K562 (cell line): ENCODE results near the gene UCKL1. TPM values are rescaled to one million over a fixed set of nuclear protein-coding genes. Genes with fewer than 3 reads are reported as not detected.

Source experiments
- C11orf30 ChIP-seq: fragments of 450-650 bp; IDR thresholded peaks from 2 replicates; pipeline ENCODE4 v1.6.1; 2016; ENCODE audit warnings: low read depth, mild to moderate bottlenecking
- CAMTA2 ChIP-seq: fragments of 250-450 bp; sonication (Bioruptor Pico); conservative IDR thresholded peaks from 2 replicates; pipeline ENCODE4 v1.5.1; 2022
- CHD1 ChIP-seq: fragments of 200-600 bp; sonication (generic); IDR thresholded peaks from one replicate; pipeline ENCODE4 v1.6.1; 2012; ENCODE audit warnings: mild to moderate bottlenecking, moderate library complexity, low read length, inconsistent platforms
- GABPB2 ChIP-seq: fragments of 250-450 bp; sonication (Bioruptor Pico); conservative IDR thresholded peaks from 2 replicates; pipeline ENCODE4 v1.5.1; 2021; ENCODE audit warnings: mild to moderate bottlenecking
- HBP1 ChIP-seq: fragments of 450-650 bp; formaldehyde crosslinking; IDR thresholded peaks from 2 replicates; pipeline ENCODE4 v1.4.0; 2022; ENCODE audit warnings: missing genetic modification characterization
- HNRNPL ChIP-seq: fragments of 200-400 bp; formaldehyde crosslinking; IDR thresholded peaks from 2 replicates; pipeline ENCODE4 v1.6.1; 2017; ENCODE audit warnings: low read depth, mild to moderate bottlenecking, low read length
- JUNB ChIP-seq: fragments of 450-650 bp; formaldehyde crosslinking; conservative IDR thresholded peaks from 2 replicates; pipeline ENCODE4 v1.4.0; 2020; ENCODE audit warnings: mild to moderate bottlenecking
- MCM3 ChIP-seq: fragments of 450-650 bp; IDR thresholded peaks from 2 replicates; pipeline ENCODE4 v1.6.1; 2016
- MYNN ChIP-seq, 2 experiments: sonication (generic); formaldehyde crosslinking in 1 of 2; IDR thresholded peaks; 2 replicates each; pipeline versions ENCODE4 v1.5.0 to v1.6.1; 2016 to 2020; ENCODE audit warnings: antibody characterized with exemption in 1 of 2, missing genetic modification reagents in 1 of 2
- NFIC ChIP-seq: fragments of 450-650 bp; IDR thresholded peaks from 2 replicates; pipeline ENCODE4 v1.6.1; 2017; ENCODE audit warnings: mild to moderate bottlenecking, inconsistent platforms
- ZNF217 ChIP-seq: sonication (generic); formaldehyde crosslinking; IDR thresholded peaks from 2 replicates; pipeline ENCODE4 v1.8.0; 2022; ENCODE audit warnings: mild to moderate bottlenecking, missing genetic modification reagents
- polyA plus RNA-seq, 8 experiments: library from polyadenylated mRNA; depleted of rRNA in 4 of 8; stranded (reverse) in 5 of 8; unstranded in 3 of 8; fragments of >200 nt; fragmentation: Nextera tagmentation in 2 of 8; fragmentation: Illumina TruSeq in 1 of 8; extraction: Ambion mirVana in 2 of 8; extraction: Trizol in 1 of 8; gene quantifications; 2 replicates each; pipeline versions ENCODE4 v1.2.1 to v1.2.3, GENCODE V29; 2011 to 2014; ENCODE audit warnings: inconsistent platforms in 1 of 8, missing spikeins in 1 of 8
- total RNA-seq, 7 experiments: library from RNA; depleted of rRNA in 6 of 7; stranded (reverse); fragments of >200 nt in 6 of 7; fragmentation: Illumina TruSeq in 2 of 7; extraction: Trizol in 2 of 7; gene quantifications; 2 replicates each; pipeline versions ENCODE4 v1.2.1 to v1.2.3, GENCODE V29; 2011 to 2021; ENCODE audit warnings: low replicate concordance in 1 of 7
- TF ChIP-seq, protein P1 (sequence below), 2 experiments: fragments of 450-650 bp; IDR thresholded peaks; 2 replicates each; pipeline ENCODE4 v1.6.1; 2016; ENCODE audit warnings: mild to moderate bottlenecking in 2 of 2, borderline replicate concordance in 1 of 2, low read depth in 1 of 2, moderate library complexity in 1 of 2
- TF ChIP-seq, protein P2 (sequence below), 2 experiments: fragments of 150-350 bp in 1 of 2; IDR thresholded peaks; 2 replicates each; pipeline ENCODE4 v1.6.1; 2012 to 2016; ENCODE audit warnings: low read depth in 2 of 2, low read length in 2 of 2, mild to moderate bottlenecking in 1 of 2, moderate library complexity in 1 of 2

Gene UCKL1
- total and polyA plus RNA-seq, 9 of the 15 experiments (the other 6 are each of a cell fraction or from before 2014, with no cell fraction given), result 3.1 to 52.8 (median 24.2) TPM

GRCh38 chr20:63896264-63897105 lies 59.7 kb downstream of the UCKL1 start (continued):
- TF ChIP-seq, protein P1, sequence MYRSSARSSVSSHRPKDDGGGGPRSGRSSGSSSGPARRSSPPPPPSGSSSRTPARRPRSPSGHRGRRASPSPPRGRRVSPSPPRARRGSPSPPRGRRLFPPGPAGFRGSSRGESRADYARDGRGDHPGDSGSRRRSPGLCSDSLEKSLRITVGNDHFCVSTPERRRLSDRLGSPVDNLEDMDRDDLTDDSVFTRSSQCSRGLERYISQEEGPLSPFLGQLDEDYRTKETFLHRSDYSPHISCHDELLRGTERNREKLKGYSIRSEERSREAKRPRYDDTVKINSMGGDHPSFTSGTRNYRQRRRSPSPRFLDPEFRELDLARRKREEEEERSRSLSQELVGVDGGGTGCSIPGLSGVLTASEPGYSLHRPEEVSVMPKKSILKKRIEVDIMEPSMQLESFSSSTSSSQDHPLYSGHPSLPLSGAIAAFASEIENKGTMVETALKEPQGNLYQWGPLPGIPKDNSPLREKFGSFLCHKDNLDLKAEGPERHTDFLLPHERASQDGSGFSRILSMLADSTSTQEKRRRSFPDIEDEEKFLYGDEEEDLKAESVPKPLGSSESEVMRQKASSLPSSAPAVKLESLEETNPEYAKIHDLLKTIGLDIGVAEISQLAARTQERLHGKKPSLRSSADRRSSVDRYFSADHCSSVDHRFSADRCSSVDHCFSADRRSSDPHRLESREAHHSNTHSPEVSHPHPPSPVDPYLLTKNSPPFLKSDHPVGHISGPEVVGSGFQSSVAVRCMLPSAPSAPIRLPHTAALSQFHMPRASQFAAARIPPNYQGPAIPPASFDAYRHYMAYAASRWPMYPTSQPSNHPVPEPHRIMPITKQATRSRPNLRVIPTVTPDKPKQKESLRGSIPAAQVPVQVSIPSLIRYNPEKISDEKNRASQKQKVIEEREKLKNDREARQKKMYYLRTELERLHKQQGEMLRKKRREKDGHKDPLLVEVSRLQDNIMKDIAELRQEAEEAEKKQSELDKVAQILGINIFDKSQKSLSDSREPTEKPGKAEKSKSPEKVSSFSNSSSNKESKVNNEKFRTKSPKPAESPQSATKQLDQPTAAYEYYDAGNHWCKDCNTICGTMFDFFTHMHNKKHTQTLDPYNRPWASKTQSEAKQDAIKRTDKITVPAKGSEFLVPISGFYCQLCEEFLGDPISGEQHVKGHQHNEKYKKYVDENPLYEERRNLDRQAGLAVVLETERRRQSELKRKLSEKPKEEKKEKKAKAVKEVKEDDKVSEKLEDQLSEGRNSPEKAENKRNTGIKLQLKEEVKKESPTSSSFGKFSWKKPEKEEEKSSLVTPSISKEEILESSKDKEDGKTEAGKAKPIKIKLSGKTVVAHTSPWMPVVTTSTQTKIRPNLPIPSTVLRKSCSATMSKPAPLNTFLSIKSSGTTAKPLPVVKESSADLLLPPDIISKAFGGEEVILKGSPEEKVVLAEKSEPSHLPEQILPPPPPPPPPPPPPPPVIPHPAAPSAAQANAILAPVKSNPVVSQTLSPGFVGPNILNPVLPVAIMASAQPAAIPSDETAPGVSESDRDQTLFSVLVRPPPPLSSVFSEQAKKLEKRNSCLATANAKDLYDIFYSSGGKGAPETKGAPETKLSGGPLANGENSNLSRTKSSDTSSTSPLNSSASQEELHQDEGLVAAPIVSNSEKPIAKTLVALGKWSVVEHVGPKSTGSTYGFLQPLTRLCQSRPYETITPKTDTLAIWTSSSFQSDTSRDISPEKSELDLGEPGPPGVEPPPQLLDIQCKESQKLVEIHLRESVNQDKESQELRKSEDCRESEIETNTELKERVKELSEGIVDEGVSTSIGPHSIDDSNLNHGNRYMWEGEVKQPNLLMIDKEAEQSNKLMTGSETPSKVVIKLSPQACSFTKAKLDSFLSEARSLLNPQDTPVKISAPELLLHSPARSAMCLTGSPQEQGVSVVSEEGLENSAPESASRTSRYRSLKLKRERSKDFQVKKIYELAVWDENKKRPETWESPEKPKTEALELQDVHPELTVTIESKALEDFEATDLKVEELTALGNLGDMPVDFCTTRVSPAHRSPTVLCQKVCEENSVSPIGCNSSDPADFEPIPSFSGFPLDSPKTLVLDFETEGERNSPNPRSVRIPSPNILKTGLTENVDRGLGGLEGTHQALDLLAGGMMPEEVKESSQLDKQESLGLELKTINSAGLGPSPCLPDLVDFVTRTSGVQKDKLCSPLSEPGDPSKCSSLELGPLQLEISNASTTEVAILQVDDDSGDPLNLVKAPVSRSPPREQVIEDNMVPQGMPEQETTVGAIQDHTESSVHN (IDR thresholded peaks at IDR 0.05; ENCODE audit: borderline replicate concordance in 1 of 2, low read depth in 1 of 2), result no peak
- TF ChIP-seq NFIC, result peak; percentile 29; the same call in 1 of the 2 replicates
- TF ChIP-seq HNRNPL, result no peak
- no peak for TF ChIP-seq JUNB (CRISPR knock-in tag)
- TF ChIP-seq, protein P2, sequence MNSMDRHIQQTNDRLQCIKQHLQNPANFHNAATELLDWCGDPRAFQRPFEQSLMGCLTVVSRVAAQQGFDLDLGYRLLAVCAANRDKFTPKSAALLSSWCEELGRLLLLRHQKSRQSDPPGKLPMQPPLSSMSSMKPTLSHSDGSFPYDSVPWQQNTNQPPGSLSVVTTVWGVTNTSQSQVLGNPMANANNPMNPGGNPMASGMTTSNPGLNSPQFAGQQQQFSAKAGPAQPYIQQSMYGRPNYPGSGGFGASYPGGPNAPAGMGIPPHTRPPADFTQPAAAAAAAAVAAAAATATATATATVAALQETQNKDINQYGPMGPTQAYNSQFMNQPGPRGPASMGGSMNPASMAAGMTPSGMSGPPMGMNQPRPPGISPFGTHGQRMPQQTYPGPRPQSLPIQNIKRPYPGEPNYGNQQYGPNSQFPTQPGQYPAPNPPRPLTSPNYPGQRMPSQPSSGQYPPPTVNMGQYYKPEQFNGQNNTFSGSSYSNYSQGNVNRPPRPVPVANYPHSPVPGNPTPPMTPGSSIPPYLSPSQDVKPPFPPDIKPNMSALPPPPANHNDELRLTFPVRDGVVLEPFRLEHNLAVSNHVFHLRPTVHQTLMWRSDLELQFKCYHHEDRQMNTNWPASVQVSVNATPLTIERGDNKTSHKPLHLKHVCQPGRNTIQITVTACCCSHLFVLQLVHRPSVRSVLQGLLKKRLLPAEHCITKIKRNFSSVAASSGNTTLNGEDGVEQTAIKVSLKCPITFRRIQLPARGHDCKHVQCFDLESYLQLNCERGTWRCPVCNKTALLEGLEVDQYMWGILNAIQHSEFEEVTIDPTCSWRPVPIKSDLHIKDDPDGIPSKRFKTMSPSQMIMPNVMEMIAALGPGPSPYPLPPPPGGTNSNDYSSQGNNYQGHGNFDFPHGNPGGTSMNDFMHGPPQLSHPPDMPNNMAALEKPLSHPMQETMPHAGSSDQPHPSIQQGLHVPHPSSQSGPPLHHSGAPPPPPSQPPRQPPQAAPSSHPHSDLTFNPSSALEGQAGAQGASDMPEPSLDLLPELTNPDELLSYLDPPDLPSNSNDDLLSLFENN (IDR thresholded peaks at IDR 0.05; ENCODE audit: low read depth in 2 of 2, low read length in 2 of 2), result no peak
- TF ChIP-seq C11orf30, result no peak
- no peak for TF ChIP-seq HBP1 (CRISPR knock-in tag)
- TF ChIP-seq MYNN (IDR thresholded peaks at IDR 0.05), result no peak
- TF ChIP-seq MYNN (CRISPR knock-in tag; IDR thresholded peaks at IDR 0.05), result no peak
- no peak for TF ChIP-seq GABPB2 (CRISPR knock-in tag)
- no peak for TF ChIP-seq MCM3
- TF ChIP-seq ZNF217 (CRISPR knock-in tag), result no peak
- peak; percentile 17 for TF ChIP-seq CHD1
- no peak for TF ChIP-seq CAMTA2
